ENCODE results near the gene KAT6B. TPM values are rescaled to one million over a fixed set of nuclear protein-coding genes. Genes with fewer than 3 reads are reported as not detected.

KAT6B gene
- total RNA-seq, 1 experiment from 2014 or later: 14.9 TPM

GRCh38 chr10:74910241-74910975 is 84.0 kb downstream of the KAT6B start:
- no peaks in the 10 kb centered on the region for H3K9me3 Mint-ChIP-seq (ENCODE audit: unreplicated experiment)
- peaks cover 6% of the 10 kb centered on the region for H3K36me3 Mint-ChIP-seq (ENCODE audit: insufficient read depth, unreplicated experiment)
- intact Hi-C loops (cut with micrococcal nuclease; ENCODE audit: unreplicated experiment): no loop called here
- no peaks in the 10 kb centered on the region for H3K27me3 Mint-ChIP-seq (ENCODE audit: insufficient read depth, unreplicated experiment)
- POLR2A ChIA-PET: no interaction called here
- no TSS peak for BruUV-seq (replicated peaks)
- CTCF ChIA-PET: no interaction called here
- no peaks in the 10 kb centered on the region for H3K4me1 ChIP-seq
- TF ChIP-seq CTCF (IDR thresholded peaks at IDR 0.05; ENCODE audit: insufficient read depth in 1 of 2, low read depth in 1 of 2, low read length in 1 of 2, severe bottlenecking in 1 of 2, unreplicated experiment in 1 of 2): no peak
- H3K27me3 ChIP-seq (replicated peaks; ENCODE audit: control insufficient read depth, insufficient read depth, low read length): no peaks in the 10 kb centered on the region
- H3K36me3 ChIP-seq (ENCODE audit: control insufficient read depth, insufficient read depth, low read length): no peaks in the 10 kb centered on the region
- H3K4me3 Mint-ChIP-seq (ENCODE audit: unreplicated experiment): no peak overlapping the region
- H3K4me1 Mint-ChIP-seq (ENCODE audit: low read depth, unreplicated experiment): no peaks in the 10 kb centered on the region
- H3K4me3 ChIP-seq (ENCODE audit: low read depth, low read length): no peak overlapping the region
- DNase-seq: no peak
- H3K27ac Mint-ChIP-seq (ENCODE audit: unreplicated experiment): no peak overlapping the region
- H3K9me3 ChIP-seq: no peaks in the 10 kb centered on the region

- no peak for DNase-seq
- BruUV-seq (replicated peaks): no TSS peak
- Mint-ChIP-seq H3K4me3 (ENCODE audit: unreplicated experiment) (no peak overlapping the region), H3K27ac (ENCODE audit: unreplicated experiment) (no peak overlapping the region), H3K36me3 (ENCODE audit: insufficient read depth, unreplicated experiment) (peaks cover 6% of the 10 kb centered on the region), H3K9me3 (ENCODE audit: unreplicated experiment) (no peaks in the 10 kb centered on the region), H3K27me3 (ENCODE audit: insufficient read depth, unreplicated experiment) (no peaks in the 10 kb centered on the region), H3K4me1 (ENCODE audit: low read depth, unreplicated experiment) (no peaks in the 10 kb centered on the region)
- ChIA-PET CTCF (no interaction called here), POLR2A (no interaction called here)
- Histone ChIP-seq H3K9me3 (no peaks in the 10 kb centered on the region), H3K4me3 (ENCODE audit: low read depth, low read length) (no peak overlapping the region), H3K36me3 (ENCODE audit: control insufficient read depth, insufficient read depth, low read length) (no peaks in the 10 kb centered on the region), H3K27me3 (replicated peaks; ENCODE audit: control insufficient read depth, insufficient read depth, low read length) (no peaks in the 10 kb centered on the region), H3K4me1 (no peaks in the 10 kb centered on the region)
- TF ChIP-seq CTCF (IDR thresholded peaks at IDR 0.05; ENCODE audit: insufficient read depth in 1 of 2, low read depth in 1 of 2, low read length in 1 of 2, severe bottlenecking in 1 of 2, unreplicated experiment in 1 of 2): no peak
- intact Hi-C loops (cut with micrococcal nuclease; ENCODE audit: unreplicated experiment): no loop called here
Observed at GRCh38 chr10:74910976-74911350, 84.6 kb downstream of the KAT6B start.

GRCh38 chr10:74912182-74912581 is 85.8 kb downstream of the KAT6B start:
- Mint-ChIP-seq H3K36me3 (ENCODE audit: insufficient read depth, unreplicated experiment) (peaks cover 6% of the 10 kb centered on the region), H3K9me3 (ENCODE audit: unreplicated experiment) (no peaks in the 10 kb centered on the region), H3K4me3 (ENCODE audit: unreplicated experiment) (no peak overlapping the region), H3K27ac (ENCODE audit: unreplicated experiment) (no peak overlapping the region), H3K4me1 (ENCODE audit: low read depth, unreplicated experiment) (no peaks in the 10 kb centered on the region), H3K27me3 (ENCODE audit: insufficient read depth, unreplicated experiment) (no peaks in the 10 kb centered on the region)
- TF ChIP-seq CTCF (IDR thresholded peaks at IDR 0.05; ENCODE audit: insufficient read depth in 1 of 2, low read depth in 1 of 2, low read length in 1 of 2, severe bottlenecking in 1 of 2, unreplicated experiment in 1 of 2): no peak
- no peaks in the 10 kb centered on the region for H3K36me3 ChIP-seq (ENCODE audit: control insufficient read depth, insufficient read depth, low read length)
- no peak for DNase-seq
- H3K4me1 ChIP-seq: no peaks in the 10 kb centered on the region
- H3K4me3 ChIP-seq (ENCODE audit: low read depth, low read length): no peak overlapping the region
- no TSS peak for BruUV-seq (replicated peaks)
- intact Hi-C loops (cut with micrococcal nuclease; ENCODE audit: unreplicated experiment): no loop called here
- POLR2A ChIA-PET: no interaction called here
- no peaks in the 10 kb centered on the region for H3K9me3 ChIP-seq
- CTCF ChIA-PET: no interaction called here
- no peaks in the 10 kb centered on the region for H3K27me3 ChIP-seq (replicated peaks; ENCODE audit: control insufficient read depth, insufficient read depth, low read length)
